HL-60 (cell line): ENCODE results near the gene RAPSN.
"Not testable (repeated sequence)": the region's sequence is repeated elsewhere in the genome, so short reads cannot be mapped to it uniquely, and the experiment has no call there.

Experiments used
- DNase-seq, 2 experiments: peaks; one replicate each; pipeline ENCODE4 v3.0.0-alpha.2; 2010 to 2020; ENCODE audit warnings: low read depth in 1 of 2, low spot score in 1 of 2
- H3K27ac ChIP-seq: fragments of 250-450 bp; sonication (Bioruptor Pico); replicated peaks from 2 replicates; pipeline ENCODE4 v1.5.1; 2020; ENCODE audit warnings: mild to moderate bottlenecking, moderate library complexity
- H3K27me3 ChIP-seq: fragments of 250-450 bp; sonication (Bioruptor Pico); 2 replicates; pipeline ENCODE4 v1.5.1; 2021; ENCODE audit warnings: mild to moderate bottlenecking, moderate library complexity; ENCODE audit not compliant: insufficient read depth, poor library complexity, severe bottlenecking
- H3K4me3 ChIP-seq: replicated peaks from 2 replicates; pipeline ENCODE4 v1.5.1; 2011; ENCODE audit warnings: mild to moderate bottlenecking, control low read depth, low read length; ENCODE audit not compliant: insufficient read depth
- GABPA ChIP-seq: IDR thresholded peaks from 2 replicates; pipeline ENCODE4 v1.6.1; 2012; ENCODE audit warnings: low read depth
- POLR2AphosphoS5 ChIP-seq: IDR thresholded peaks from 2 replicates; pipeline ENCODE4 v1.6.1; 2012; ENCODE audit warnings: low read depth
- SPI1 ChIP-seq: IDR thresholded peaks from 2 replicates; pipeline ENCODE4 v1.6.1; 2012; ENCODE audit warnings: low read depth, mild to moderate bottlenecking, borderline replicate concordance
- TF ChIP-seq, protein P1 (sequence below): IDR thresholded peaks from one replicate; pipeline ENCODE4 v1.5.1; 2011; ENCODE audit warnings: low read length, control low read depth, inconsistent platforms; ENCODE audit not compliant: insufficient read depth
- TF ChIP-seq, protein P2 (sequence below): IDR thresholded peaks from 2 replicates; pipeline ENCODE4 v1.6.1; 2012; ENCODE audit warnings: low read depth; ENCODE audit not compliant: insufficient replicate concordance

The RAPSN gene

DNA sequence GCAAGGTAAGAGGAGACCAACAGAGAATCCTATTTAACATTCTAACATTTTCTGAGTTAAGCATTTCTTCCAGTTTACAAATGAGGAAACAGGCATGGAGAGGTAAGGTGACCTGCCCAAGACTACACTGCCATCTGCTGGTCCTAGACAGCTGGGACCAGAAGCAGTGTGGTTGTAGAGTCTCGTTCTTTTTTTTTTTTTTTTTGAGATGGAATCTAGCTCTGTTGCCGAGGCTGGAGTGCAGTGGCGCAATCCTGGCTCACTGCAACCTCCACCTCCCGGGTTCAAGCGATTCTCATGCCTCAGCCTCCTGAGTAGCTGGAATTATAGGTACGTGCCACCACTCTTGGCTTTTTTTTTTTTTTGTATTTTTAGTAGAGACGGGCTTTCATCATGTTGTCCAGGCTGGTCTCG lies 5.3 kb upstream of the RAPSN start:
- H3K4me3 ChIP-seq, H3K27me3 ChIP-seq, H3K27ac ChIP-seq: not testable (repeated sequence)
- DNase-seq, result peak; percentile 55 to 91
- TF ChIP-seq, protein P1, sequence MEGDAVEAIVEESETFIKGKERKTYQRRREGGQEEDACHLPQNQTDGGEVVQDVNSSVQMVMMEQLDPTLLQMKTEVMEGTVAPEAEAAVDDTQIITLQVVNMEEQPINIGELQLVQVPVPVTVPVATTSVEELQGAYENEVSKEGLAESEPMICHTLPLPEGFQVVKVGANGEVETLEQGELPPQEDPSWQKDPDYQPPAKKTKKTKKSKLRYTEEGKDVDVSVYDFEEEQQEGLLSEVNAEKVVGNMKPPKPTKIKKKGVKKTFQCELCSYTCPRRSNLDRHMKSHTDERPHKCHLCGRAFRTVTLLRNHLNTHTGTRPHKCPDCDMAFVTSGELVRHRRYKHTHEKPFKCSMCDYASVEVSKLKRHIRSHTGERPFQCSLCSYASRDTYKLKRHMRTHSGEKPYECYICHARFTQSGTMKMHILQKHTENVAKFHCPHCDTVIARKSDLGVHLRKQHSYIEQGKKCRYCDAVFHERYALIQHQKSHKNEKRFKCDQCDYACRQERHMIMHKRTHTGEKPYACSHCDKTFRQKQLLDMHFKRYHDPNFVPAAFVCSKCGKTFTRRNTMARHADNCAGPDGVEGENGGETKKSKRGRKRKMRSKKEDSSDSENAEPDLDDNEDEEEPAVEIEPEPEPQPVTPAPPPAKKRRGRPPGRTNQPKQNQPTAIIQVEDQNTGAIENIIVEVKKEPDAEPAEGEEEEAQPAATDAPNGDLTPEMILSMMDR, result peak; percentile 83
- TF ChIP-seq SPI1, result peak; percentile 47; the same call in 1 of the 2 replicates

DNA sequence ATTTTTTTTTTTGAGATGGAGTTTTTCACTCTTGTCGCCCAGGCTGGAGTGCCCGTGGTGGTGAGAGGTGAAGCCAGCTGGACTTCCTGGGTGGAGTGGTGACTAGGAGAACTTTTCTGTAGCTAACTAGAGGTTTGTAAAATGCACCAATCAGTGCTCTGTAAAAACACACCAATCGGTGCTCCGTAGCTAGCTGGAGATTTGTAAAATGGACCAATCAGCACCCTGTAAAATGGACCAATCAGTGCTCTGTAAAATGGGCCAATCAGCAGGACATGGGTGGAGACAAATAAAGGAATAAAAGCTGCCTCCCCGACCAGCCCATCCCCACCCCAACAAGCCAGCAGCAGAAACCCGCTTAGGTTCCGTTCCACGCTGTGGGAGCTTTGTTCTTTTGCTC lies 4.4 kb upstream of the RAPSN start:
- no peak for DNase-seq
- no peaks in the 10 kb centered on the region for H3K27me3 ChIP-seq
- no peak overlapping the region for H3K4me3 ChIP-seq
- no peak overlapping the region for H3K27ac ChIP-seq
- TF ChIP-seq, protein P2, sequence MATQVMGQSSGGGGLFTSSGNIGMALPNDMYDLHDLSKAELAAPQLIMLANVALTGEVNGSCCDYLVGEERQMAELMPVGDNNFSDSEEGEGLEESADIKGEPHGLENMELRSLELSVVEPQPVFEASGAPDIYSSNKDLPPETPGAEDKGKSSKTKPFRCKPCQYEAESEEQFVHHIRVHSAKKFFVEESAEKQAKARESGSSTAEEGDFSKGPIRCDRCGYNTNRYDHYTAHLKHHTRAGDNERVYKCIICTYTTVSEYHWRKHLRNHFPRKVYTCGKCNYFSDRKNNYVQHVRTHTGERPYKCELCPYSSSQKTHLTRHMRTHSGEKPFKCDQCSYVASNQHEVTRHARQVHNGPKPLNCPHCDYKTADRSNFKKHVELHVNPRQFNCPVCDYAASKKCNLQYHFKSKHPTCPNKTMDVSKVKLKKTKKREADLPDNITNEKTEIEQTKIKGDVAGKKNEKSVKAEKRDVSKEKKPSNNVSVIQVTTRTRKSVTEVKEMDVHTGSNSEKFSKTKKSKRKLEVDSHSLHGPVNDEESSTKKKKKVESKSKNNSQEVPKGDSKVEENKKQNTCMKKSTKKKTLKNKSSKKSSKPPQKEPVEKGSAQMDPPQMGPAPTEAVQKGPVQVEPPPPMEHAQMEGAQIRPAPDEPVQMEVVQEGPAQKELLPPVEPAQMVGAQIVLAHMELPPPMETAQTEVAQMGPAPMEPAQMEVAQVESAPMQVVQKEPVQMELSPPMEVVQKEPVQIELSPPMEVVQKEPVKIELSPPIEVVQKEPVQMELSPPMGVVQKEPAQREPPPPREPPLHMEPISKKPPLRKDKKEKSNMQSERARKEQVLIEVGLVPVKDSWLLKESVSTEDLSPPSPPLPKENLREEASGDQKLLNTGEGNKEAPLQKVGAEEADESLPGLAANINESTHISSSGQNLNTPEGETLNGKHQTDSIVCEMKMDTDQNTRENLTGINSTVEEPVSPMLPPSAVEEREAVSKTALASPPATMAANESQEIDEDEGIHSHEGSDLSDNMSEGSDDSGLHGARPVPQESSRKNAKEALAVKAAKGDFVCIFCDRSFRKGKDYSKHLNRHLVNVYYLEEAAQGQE, result no peak
- TF ChIP-seq GABPA (no peak), POLR2AphosphoS5 (no peak)

DNA sequence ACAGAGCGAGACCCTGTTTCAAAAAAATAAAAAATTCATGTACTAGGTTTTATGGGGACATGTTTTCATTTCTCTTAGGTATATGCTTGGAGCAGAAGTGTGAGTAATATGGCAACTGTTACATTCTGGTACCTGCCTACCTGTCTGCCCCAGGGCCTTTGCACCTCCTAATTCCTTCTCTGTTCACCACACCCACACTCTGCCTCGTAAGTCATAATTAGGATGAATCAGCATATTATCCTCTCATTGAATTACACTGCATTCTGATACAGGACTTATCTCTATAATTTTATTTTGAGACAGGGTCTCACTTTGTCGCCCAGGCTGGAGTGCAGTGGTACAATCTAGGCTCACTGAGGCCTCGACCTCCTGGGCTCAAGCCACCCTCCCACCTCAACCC lies 3.1 kb upstream of the RAPSN start:
- no peak for DNase-seq
- no peak overlapping the region for H3K4me3 ChIP-seq
- H3K27me3 ChIP-seq, result no peaks in the 10 kb centered on the region
- TF ChIP-seq GABPA (no peak), SPI1 (no peak), POLR2AphosphoS5 (no peak)
- TF ChIP-seq, protein P2, result no peak
- TF ChIP-seq, protein P1, result no peak
- no peak overlapping the region for H3K27ac ChIP-seq

DNA sequence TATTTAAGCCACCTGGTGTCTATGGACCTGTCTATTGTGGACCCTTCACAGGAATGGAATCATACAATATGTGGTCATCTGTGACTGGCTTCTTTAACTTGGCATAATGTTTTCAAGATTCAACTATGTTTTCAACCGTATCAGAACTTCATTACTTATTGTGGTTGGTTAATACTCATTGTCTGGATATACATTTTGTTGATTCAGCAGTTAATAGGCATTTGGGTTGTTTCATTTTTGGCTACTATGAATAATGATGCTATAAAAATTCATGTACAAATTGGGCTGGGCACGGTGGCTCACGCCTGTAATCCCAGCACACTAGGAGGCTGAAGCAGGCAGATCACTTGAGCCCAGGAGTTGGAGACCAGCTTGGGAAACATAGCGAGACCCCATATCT lies 2.5 kb upstream of the RAPSN start:
- Histone ChIP-seq H3K27ac (no peak overlapping the region), H3K4me3 (no peak overlapping the region), H3K27me3 (no peaks in the 10 kb centered on the region)
- TF ChIP-seq POLR2AphosphoS5, result no peak
- TF ChIP-seq, protein P1, result no peak
- TF ChIP-seq GABPA, result no peak
- TF ChIP-seq, protein P2, result no peak
- no peak for TF ChIP-seq SPI1
- DNase-seq, result no peak
